Natural killer cell (primary cell): Measurements from ENCODE around the gene PHAF1. TPM values are rescaled to one million over a fixed set of nuclear protein-coding genes. Genes with fewer than 3 reads are reported as not detected.

Experiments
- ATAC-seq, 3 donors: fragments of 150-1000 bp in 2 of 3; fragments of 200-7000 bp in 1 of 3; cut with Tn5 transposase; 1 replicate in 1 of 3; 2 replicates in 2 of 3; pipeline ENCODE4 v1.10.0; 2021; ENCODE audit warnings: mild to moderate bottlenecking in 2 of 3, moderate library complexity in 2 of 3
- DNase-seq, 2 donors: peaks; one replicate each; pipeline versions ENCODE4 v3.0.0 to v3.0.0-alpha.2; 2013 to 2021; ENCODE audit warnings: mixed read lengths in 1 of 2
- H3K27ac ChIP-seq: one replicate; pipeline ENCODE4 v1.5.1; 2013; ENCODE audit warnings: mild to moderate bottlenecking, low read length
- H3K27me3 ChIP-seq: one replicate; pipeline ENCODE4 v1.6.1; 2013; ENCODE audit warnings: low read length; ENCODE audit not compliant: control insufficient read depth, insufficient read depth
- H3K36me3 ChIP-seq: one replicate; pipeline ENCODE4 v1.6.1; 2013; ENCODE audit warnings: low read length; ENCODE audit not compliant: control insufficient read depth, insufficient read depth
- H3K4me1 ChIP-seq: one replicate; pipeline ENCODE4 v1.6.1; 2013; ENCODE audit warnings: low read length; ENCODE audit not compliant: control insufficient read depth, insufficient read depth
- H3K4me3 ChIP-seq: one replicate; pipeline ENCODE4 v1.5.1; 2013; ENCODE audit warnings: low read length
- H3K9me3 ChIP-seq: one replicate; pipeline ENCODE4 v1.6.1; 2013; ENCODE audit warnings: low read length; ENCODE audit not compliant: control insufficient read depth, insufficient read depth
- H3K27ac Mint-ChIP-seq, 2 donors: one replicate each; pipeline ENCODE4 v1.8.0; 2022; ENCODE audit warnings: mild to moderate bottlenecking in 2 of 2, mixed read lengths in 2 of 2, moderate library complexity in 1 of 2
- H3K27me3 Mint-ChIP-seq, 2 donors: one replicate each; pipeline ENCODE4 v1.8.0; 2022; ENCODE audit warnings: low read depth in 2 of 2, mixed read lengths in 2 of 2
- H3K36me3 Mint-ChIP-seq: one replicate; pipeline ENCODE4 v1.8.0; 2022; ENCODE audit warnings: mixed read lengths
- H3K4me1 Mint-ChIP-seq, 2 donors: one replicate each; pipeline ENCODE4 v1.8.0; 2022; ENCODE audit warnings: mixed read lengths in 2 of 2
- H3K4me3 Mint-ChIP-seq: one replicate; pipeline ENCODE4 v1.8.0; 2022; ENCODE audit warnings: mild to moderate bottlenecking, moderate library complexity, mixed read lengths
- H3K9me3 Mint-ChIP-seq, 2 donors: one replicate each; pipeline ENCODE4 v1.8.0; 2022; ENCODE audit warnings: mixed read lengths in 2 of 2
- WGBS: methylation state at CpG from one replicate; pipeline ENCODE4 v1.1.7; 2013; ENCODE audit warnings: missing lambda C conversion rate; ENCODE audit not compliant: insufficient coverage; 5-methylcytosine and 5-hydroxymethylcytosine counted together
- intact Hi-C: fragments of 100-400 bp; cut with micrococcal nuclease; formaldehyde crosslinking; loops from one replicate; pipeline ENCODE4 v1.14.2; 2022
- total RNA-seq, 4 donors: library from RNA; stranded (reverse); fragments of 120-200 nt in 1 of 4; gene quantifications; one replicate each; pipeline versions ENCODE4 v1.2.3 to v1.2.4, GENCODE V29; 2013 to 2022
- TF ChIP-seq, protein P1 (sequence below): fragments of 200-600 bp; IDR thresholded peaks from one replicate; pipeline ENCODE4 v1.8.0; 2022; ENCODE audit warnings: antibody characterized with exemption

PHAF1 gene
- total RNA-seq, 3 donors from 2014 or later (not counting 1 experiment from before 2014, with no cell fraction given): 17.0 to 22.4 (median 22.0) TPM

DNA sequence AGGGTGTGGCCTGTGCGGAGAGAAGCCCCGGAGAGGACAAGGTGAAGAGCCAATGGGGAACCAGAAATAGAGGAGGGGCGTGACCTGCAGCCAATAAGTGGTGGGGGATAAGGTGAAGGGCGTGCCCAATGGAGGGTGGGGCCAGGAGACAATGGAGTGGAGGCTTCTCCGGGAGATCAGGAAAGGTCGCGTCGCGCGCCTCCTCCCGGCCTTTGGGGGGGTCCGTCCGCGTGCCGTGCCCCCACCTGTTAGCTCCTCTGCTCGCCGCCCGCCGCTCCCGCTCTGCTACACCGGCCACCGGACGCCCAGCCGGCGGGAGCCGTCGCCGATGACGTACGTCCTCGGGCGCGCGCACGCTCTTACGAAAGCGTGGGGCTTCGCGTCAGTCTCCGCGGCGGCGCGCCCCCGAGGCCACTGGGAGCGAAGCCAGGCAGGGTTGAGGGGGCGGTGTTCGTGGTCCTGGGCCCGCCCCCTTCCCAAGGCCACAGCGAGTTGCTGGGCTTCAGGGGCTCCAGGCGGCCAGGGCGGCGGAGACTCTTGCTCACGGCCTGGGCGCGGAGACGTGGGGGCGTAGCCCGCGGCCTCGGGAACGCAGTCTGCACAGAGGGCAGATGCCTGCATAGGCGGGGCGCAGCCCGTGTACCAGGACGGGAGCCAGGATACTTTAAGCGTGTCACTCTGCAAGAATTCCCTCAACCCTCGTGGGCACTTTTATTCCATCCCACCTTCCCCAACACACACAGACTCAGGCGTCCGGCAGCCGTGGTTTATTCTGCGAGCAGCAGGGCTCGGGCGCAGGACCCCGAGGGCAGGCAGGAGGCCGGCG lies 74.1 kb downstream of the PHAF1 start, which contains the start of gene MATCAP1:
TSS of gene MATCAP1 (minus strand) at position 337 of the 826 bp plus-strand sequence. CDS start 3,353 bp downstream, outside the sequence.
- intact Hi-C loops: loop anchor here (1.0 to 2.0 kb wide), 4 partner anchors 8 to 63 kb away; partner anchors contain the start of genes E2F4, FBXL8, FHOD1 and TMEM208
- DNase-seq (peak; percentile 90 to 97), ATAC-seq (peak; percentile 93 to 97 (median 94))
- TF ChIP-seq, protein P1, sequence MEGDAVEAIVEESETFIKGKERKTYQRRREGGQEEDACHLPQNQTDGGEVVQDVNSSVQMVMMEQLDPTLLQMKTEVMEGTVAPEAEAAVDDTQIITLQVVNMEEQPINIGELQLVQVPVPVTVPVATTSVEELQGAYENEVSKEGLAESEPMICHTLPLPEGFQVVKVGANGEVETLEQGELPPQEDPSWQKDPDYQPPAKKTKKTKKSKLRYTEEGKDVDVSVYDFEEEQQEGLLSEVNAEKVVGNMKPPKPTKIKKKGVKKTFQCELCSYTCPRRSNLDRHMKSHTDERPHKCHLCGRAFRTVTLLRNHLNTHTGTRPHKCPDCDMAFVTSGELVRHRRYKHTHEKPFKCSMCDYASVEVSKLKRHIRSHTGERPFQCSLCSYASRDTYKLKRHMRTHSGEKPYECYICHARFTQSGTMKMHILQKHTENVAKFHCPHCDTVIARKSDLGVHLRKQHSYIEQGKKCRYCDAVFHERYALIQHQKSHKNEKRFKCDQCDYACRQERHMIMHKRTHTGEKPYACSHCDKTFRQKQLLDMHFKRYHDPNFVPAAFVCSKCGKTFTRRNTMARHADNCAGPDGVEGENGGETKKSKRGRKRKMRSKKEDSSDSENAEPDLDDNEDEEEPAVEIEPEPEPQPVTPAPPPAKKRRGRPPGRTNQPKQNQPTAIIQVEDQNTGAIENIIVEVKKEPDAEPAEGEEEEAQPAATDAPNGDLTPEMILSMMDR: no peak
- Histone ChIP-seq H3K27me3 (peaks cover 2% of the 10 kb centered on the region), H3K4me1 (peaks cover 24% of the 10 kb centered on the region), H3K4me3 (peak within 1 kb of the TSS; percentile 63), H3K27ac (peak within 1 kb of the TSS; percentile 79), H3K9me3 (no peaks in the 10 kb centered on the region), H3K36me3 (no peaks in the 10 kb centered on the region)
- no peaks in the 10 kb centered on the region for H3K9me3 Mint-ChIP-seq
- H3K4me1 Mint-ChIP-seq: peaks cover 8 to 13% of the 10 kb centered on the region in 2 donors
- 0% methylated on average over 77 of the region's 77 CpGs for WGBS
- H3K27me3 Mint-ChIP-seq: peaks cover 0 to 7% of the 10 kb centered on the region in 2 donors
- H3K27ac Mint-ChIP-seq: peak within 1 kb of the TSS in 1 of 2 donors; percentile 83
- no peaks in the 10 kb centered on the region for H3K36me3 Mint-ChIP-seq
- peak within 1 kb of the TSS; percentile 95 for H3K4me3 Mint-ChIP-seq

DNA sequence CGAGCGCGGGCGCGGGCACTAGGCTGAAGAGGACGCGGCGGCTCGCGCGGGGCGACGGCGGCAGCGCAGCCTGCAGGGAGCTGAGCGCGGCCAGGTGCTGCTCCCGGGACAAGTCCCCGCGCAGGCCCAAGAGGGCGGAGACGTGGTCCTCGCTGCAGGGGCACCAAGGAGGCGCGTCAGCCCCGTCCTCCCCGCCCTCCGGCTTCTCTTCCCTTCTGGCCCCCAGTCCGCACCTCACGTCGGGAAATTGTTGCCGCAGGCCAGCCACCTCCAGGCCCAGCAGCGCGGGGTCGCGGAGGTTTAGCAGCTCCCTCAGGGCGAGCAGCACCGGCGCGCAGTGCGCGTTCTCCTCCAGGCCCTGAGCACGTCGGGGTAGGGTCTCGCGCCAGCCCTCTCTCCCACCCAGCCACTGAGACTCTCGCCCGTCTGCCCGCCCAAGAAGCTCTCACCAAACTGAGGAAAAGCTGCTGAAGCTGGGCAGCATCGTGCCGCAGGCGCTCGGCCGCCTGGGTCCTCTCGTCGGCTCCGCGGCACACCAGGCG lies 74.8 kb downstream of the PHAF1 start:
- H3K9me3 ChIP-seq: no peaks in the 10 kb centered on the region
- intact Hi-C loops: loop anchor here (2.0 kb wide), 1 partner anchor 42 kb away; the partner anchor contains the start of gene TMEM208
- TF ChIP-seq, protein P1: no peak
- DNase-seq: no peak
- H3K4me1 ChIP-seq: peaks cover 23% of the 10 kb centered on the region
- no peak overlapping the region for H3K27ac ChIP-seq
- Mint-ChIP-seq H3K27me3 (peaks cover 0 to 5% of the 10 kb centered on the region in 2 donors), H3K4me1 (peaks cover 8 to 11% of the 10 kb centered on the region in 2 donors), H3K4me3 (peak overlapping the region; percentile 95), H3K27ac (peak overlapping the region in 1 of 2 donors; percentile 83), H3K9me3 (no peaks in the 10 kb centered on the region), H3K36me3 (no peaks in the 10 kb centered on the region)
- H3K4me3 ChIP-seq: peak overlapping the region; percentile 63
- 9% methylated on average over 59 of the region's 59 CpGs for WGBS
- peaks cover 2% of the 10 kb centered on the region for H3K27me3 ChIP-seq
- ATAC-seq: peak in 1 of 3 donors; percentile 1
- H3K36me3 ChIP-seq: no peaks in the 10 kb centered on the region

DNA sequence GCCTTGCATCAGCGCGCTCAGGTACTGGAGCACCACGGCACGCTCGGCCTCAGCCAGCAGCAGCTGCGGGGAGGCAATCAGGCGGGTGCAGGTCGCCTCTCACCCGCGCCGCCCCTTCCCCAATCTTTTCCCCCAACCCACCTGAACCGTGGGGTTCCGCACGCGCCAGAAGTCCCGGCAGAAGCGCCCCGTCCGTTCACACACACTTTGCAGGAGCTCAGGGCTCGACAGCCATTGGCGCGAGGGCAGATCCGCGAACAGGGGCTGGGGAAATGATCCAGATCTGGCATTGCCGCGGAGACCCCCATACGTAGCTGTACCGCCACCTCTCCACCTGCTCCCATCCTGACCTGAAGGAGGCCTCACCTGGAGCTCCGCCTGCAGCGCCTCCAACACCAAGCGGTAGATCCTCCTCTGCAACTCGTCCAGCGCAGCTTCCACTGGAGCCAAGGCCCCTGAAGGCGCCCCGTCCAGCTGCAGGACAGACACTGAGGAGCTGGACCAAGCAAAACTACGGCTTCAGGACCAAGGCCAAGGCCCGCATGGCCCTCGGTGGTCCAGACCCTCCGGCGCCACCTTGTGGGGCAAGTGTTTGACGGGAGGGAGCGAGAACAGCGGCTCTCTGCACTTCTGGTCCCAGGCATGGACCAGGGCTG lies 75.4 kb downstream of the PHAF1 start:
- Mint-ChIP-seq H3K4me1 (peaks cover 8 to 11% of the 10 kb centered on the region in 2 donors), H3K4me3 (peak overlapping the region; percentile 95), H3K27me3 (peaks cover 0 to 5% of the 10 kb centered on the region in 2 donors), H3K9me3 (no peaks in the 10 kb centered on the region), H3K36me3 (no peaks in the 10 kb centered on the region), H3K27ac (peak overlapping the region; percentile 82 to 83)
- Histone ChIP-seq H3K27me3 (peaks cover 2% of the 10 kb centered on the region), H3K9me3 (no peaks in the 10 kb centered on the region), H3K36me3 (no peaks in the 10 kb centered on the region), H3K27ac (no peak overlapping the region), H3K4me1 (peaks cover 23% of the 10 kb centered on the region), H3K4me3 (no peak overlapping the region)
- TF ChIP-seq, protein P1: peak; percentile 84
- peak; percentile 37 to 52 (median 48) for ATAC-seq
- intact Hi-C loops: loop anchor here (1.0 to 2.0 kb wide), 2 partner anchors 42 to 208 kb away; partner anchors contain the start of gene TMEM208
- peak; percentile 83 to 89 for DNase-seq
- WGBS: 18% methylated on average over 43 of the region's 43 CpGs
